ENCODE data around the gene KIF26A.

- TF ChIP-seq CTCF (tag by site-specific recombination; IDR thresholded peaks at IDR 0.05), result peak; percentile 54; the same call in 1 of the 2 replicates
- no peak for TF ChIP-seq ZNF830 (tag by site-specific recombination; IDR thresholded peaks at IDR 0.05; ENCODE audit: low read depth)
- TF ChIP-seq ZBTB26 (tag by site-specific recombination; optimal IDR thresholded peaks at IDR 0.05), result no peak
- TF ChIP-seq ZNF274 (IDR thresholded peaks at IDR 0.05; ENCODE audit: low read length), result no peak
- no peak for TF ChIP-seq ZNF274 (tag by site-specific recombination; IDR thresholded peaks at IDR 0.05; ENCODE audit: borderline replicate concordance)
- no peak for TF ChIP-seq ZSCAN18 (tag by site-specific recombination; IDR thresholded peaks at IDR 0.05)
- no peak for TF ChIP-seq SETDB1 (IDR thresholded peaks at IDR 0.05; ENCODE audit: insufficient read length, low read length)
- TF ChIP-seq KLF7 (tag by site-specific recombination; IDR thresholded peaks at IDR 0.05; ENCODE audit: borderline replicate concordance), result no peak
- TF ChIP-seq ZBTB7A (tag by site-specific recombination; IDR thresholded peaks at IDR 0.05; ENCODE audit: low read depth), result no peak
Observed at GRCh38 chr14:104135121-104135903, 3.1 kb upstream of the KIF26A start.

Data from HEK293 (cell line).